SU-DHL-6 (cell line): ENCODE data around the gene GLS.
A peak's percentile ranks its signal among the peaks of the same experiment; 100 is the strongest.

Source experiments
- H2AFZ ChIP-seq: fragments of 200-600 bp; sonication (generic); 2 replicates; pipeline ENCODE4 v1.6.1; 2014; ENCODE audit warnings: low read depth, mild to moderate bottlenecking, moderate library complexity, mixed read lengths, antibody characterized with exemption, low read length; ENCODE audit not compliant: severe bottlenecking
- H3F3A ChIP-seq: fragments of 200-600 bp; shearing (Covaris generic); 2 replicates; pipeline ENCODE4 v1.6.0; 2016; ENCODE audit warnings: antibody characterized with exemption, mild to moderate bottlenecking; ENCODE audit not compliant: insufficient read depth
- H3K27ac ChIP-seq: fragments of 200-600 bp; sonication (generic); 2 replicates; pipeline ENCODE4 v1.5.1; 2016; ENCODE audit warnings: low read depth, mild to moderate bottlenecking, low read length, moderate library complexity, mixed read lengths
- H3K27me3 ChIP-seq: fragments of 200-600 bp; sonication (generic), shearing (Covaris generic); 2 replicates; pipeline ENCODE4 v1.6.0; 2014; ENCODE audit warnings: mild to moderate bottlenecking, low read length
- H3K36me3 ChIP-seq: fragments of 200-600 bp; sonication (generic); 2 replicates; pipeline ENCODE4 v1.6.1; 2014; ENCODE audit warnings: mild to moderate bottlenecking, low read length, mixed read lengths
- H3K4me2 ChIP-seq: fragments of 300-600, 200-600 bp; shearing (Covaris generic), sonication (generic); 2 replicates; pipeline ENCODE4 v1.6.0; 2014; ENCODE audit warnings: low read length, low read depth, mild to moderate bottlenecking; ENCODE audit not compliant: poor library complexity, severe bottlenecking
- H3K4me3 ChIP-seq: fragments of 200-600 bp; sonication (generic); 2 replicates; pipeline ENCODE4 v1.5.1; 2014; ENCODE audit warnings: antibody characterized with exemption, low read length, mild to moderate bottlenecking, mixed read lengths; ENCODE audit not compliant: insufficient read depth, poor library complexity, severe bottlenecking
- H3K79me2 ChIP-seq: fragments of 200-600 bp; sonication (generic); 2 replicates; pipeline ENCODE4 v1.6.1; 2014; ENCODE audit warnings: mild to moderate bottlenecking, low read length, moderate library complexity; ENCODE audit not compliant: insufficient read depth
- H3K9ac ChIP-seq: fragments of 200-600 bp; sonication (generic); 2 replicates; pipeline ENCODE4 v1.7.0; 2014; ENCODE audit warnings: mild to moderate bottlenecking, low read length
- H3K9me2 ChIP-seq: fragments of 200-600 bp; sonication (generic); replicated peaks from 2 replicates; pipeline ENCODE4 v1.6.1; 2014; ENCODE audit warnings: low read length; ENCODE audit not compliant: insufficient read depth
- H3K9me3 ChIP-seq: fragments of 200-600 bp; sonication (generic); 2 replicates; pipeline ENCODE4 v1.6.1; 2014; ENCODE audit warnings: low read length, mixed read lengths; ENCODE audit not compliant: insufficient read depth
- H4K20me1 ChIP-seq: fragments of 200-600 bp; sonication (generic); 2 replicates; pipeline ENCODE4 v1.6.1; 2014; ENCODE audit warnings: low read depth, mild to moderate bottlenecking, antibody characterized with exemption, low read length, moderate library complexity, mixed read lengths
- EZH2phosphoT487 ChIP-seq: fragments of 200-600 bp; sonication (generic), shearing (Covaris generic); conservative IDR thresholded peaks from 2 replicates; pipeline ENCODE4 v1.6.1; 2018; ENCODE audit warnings: mild to moderate bottlenecking, antibody characterized with exemption, low read length, moderate library complexity, mixed read lengths
- TF ChIP-seq, protein P1 (sequence below): fragments of 200-600 bp; sonication (generic); IDR thresholded peaks from one replicate; pipeline ENCODE4 v1.5.1; 2017; ENCODE audit warnings: antibody characterized with exemption, mild to moderate bottlenecking, low read length, moderate library complexity; ENCODE audit not compliant: insufficient read depth, poor library complexity, severe bottlenecking

The GLS gene

DNA sequence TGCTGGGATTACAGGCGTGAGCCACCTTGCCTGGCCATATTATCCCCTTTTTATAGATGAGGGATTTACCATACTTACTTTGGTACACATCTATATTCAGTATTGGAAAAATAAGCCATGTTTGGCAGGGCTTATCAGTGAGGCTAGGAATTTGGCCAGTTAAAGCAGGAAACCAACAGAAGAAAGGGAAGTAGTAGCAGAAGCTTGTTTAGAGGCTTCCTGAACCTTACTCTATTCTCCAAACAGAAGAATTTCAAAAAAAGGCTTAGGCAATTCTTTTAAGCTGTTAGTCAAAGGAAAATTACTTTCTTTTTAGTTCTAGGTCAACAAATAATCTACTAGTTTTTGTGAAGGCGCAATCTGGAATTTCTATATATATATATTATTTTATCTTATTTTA lies 3.2 kb upstream of the GLS start:
- Histone ChIP-seq H3F3A (peaks cover 5% of the 10 kb centered on the region), H2AFZ (no peak overlapping the region), H3K79me2 (peaks cover 14% of the 10 kb centered on the region), H3K36me3 (no peaks in the 10 kb centered on the region), H3K27ac (no peak overlapping the region), H3K4me3 (no peak overlapping the region), H4K20me1 (peaks cover 1% of the 10 kb centered on the region; the same call in 1 of the 2 replicates), H3K27me3 (no peaks in the 10 kb centered on the region), H3K9me2 (no peaks in the 10 kb centered on the region), H3K9ac (no peak overlapping the region), H3K9me3 (no peaks in the 10 kb centered on the region), H3K4me2 (no peak overlapping the region)
- TF ChIP-seq EZH2phosphoT487 = no peak
- TF ChIP-seq, protein P1, sequence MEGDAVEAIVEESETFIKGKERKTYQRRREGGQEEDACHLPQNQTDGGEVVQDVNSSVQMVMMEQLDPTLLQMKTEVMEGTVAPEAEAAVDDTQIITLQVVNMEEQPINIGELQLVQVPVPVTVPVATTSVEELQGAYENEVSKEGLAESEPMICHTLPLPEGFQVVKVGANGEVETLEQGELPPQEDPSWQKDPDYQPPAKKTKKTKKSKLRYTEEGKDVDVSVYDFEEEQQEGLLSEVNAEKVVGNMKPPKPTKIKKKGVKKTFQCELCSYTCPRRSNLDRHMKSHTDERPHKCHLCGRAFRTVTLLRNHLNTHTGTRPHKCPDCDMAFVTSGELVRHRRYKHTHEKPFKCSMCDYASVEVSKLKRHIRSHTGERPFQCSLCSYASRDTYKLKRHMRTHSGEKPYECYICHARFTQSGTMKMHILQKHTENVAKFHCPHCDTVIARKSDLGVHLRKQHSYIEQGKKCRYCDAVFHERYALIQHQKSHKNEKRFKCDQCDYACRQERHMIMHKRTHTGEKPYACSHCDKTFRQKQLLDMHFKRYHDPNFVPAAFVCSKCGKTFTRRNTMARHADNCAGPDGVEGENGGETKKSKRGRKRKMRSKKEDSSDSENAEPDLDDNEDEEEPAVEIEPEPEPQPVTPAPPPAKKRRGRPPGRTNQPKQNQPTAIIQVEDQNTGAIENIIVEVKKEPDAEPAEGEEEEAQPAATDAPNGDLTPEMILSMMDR = no peak

DNA sequence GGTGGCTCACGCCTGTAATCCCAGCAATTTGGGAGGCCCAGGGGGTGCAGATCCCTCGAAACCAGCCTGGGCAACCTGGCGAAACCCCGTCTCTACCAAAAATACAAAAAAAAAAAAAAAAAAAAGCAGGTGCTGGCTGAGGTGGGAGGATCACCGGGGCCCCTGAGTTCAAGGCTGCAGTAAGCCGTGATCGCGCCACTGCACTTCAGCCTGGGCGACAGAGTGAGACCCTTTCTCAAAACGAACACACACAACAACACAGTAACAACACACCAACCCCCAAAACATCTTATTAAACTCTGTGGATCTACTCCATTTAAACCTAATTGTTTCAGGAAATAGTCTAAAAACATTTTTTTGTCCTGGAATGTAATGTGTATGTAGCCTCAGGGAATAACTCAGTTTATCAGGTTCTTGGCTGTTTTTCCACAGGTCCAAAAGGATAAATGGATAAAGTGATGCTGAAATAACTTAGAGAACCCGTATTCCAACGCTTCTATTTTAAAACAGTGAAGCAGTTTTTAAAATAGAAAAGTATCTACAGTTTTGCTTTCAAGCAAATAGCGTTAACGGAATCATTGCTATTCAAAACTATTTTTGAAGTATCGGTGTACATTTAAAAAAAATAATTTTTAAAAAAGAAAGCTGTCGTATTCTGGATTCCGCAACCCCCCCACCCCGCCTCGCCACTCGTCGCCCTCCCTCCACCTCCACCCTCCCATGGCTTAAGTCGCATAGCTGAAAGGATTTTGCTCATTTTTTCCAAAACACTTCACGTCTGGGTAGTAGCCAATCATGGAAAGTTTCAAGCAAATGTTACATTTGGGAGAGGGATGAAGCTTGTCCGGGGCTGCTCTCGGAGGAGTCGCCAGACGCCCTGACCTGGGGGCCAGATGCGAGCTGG lies 895 bp upstream of the GLS start:
- Histone ChIP-seq H3K9ac (peak overlapping the region; percentile 85), H3K36me3 (peaks cover 11% of the 10 kb centered on the region), H3K79me2 (peaks cover 37% of the 10 kb centered on the region), H4K20me1 (peaks cover 7% of the 10 kb centered on the region; the same call in 1 of the 2 replicates), H3K9me3 (no peaks in the 10 kb centered on the region), H3K4me3 (peak overlapping the region; percentile 53), H2AFZ (peak overlapping the region; percentile 79), H3K9me2 (no peaks in the 10 kb centered on the region), H3K27me3 (no peaks in the 10 kb centered on the region), H3K27ac (peak overlapping the region; percentile 31), H3F3A (peaks cover 25% of the 10 kb centered on the region), H3K4me2 (peak overlapping the region; percentile 84)
- TF ChIP-seq, protein P1 = no peak
- no peak for TF ChIP-seq EZH2phosphoT487

DNA sequence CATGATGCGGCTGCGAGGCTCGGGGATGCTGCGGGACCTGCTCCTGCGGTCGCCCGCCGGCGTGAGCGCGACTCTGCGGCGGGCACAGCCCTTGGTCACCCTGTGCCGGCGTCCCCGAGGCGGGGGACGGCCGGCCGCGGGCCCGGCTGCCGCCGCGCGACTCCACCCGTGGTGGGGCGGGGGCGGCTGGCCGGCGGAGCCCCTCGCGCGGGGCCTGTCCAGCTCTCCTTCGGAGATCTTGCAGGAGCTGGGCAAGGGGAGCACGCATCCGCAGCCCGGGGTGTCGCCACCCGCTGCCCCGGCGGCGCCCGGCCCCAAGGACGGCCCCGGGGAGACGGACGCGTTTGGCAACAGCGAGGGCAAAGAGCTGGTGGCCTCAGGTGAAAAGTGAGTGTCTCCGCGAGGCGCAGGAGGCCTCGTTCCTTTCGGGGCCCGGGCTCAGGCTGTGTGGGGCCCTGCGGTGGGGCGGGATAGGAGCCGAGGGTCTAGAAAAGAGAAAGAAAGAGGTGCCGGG lies 520 bp downstream of the GLS start:
- Histone ChIP-seq H4K20me1 (peaks cover 7% of the 10 kb centered on the region; the same call in 1 of the 2 replicates), H3F3A (peaks cover 25% of the 10 kb centered on the region), H2AFZ (peak overlapping the region; percentile 70), H3K27me3 (no peaks in the 10 kb centered on the region), H3K4me2 (peak overlapping the region; percentile 95), H3K27ac (peak overlapping the region; percentile 92), H3K79me2 (peaks cover 51% of the 10 kb centered on the region), H3K4me3 (peak overlapping the region; percentile 82), H3K9me3 (no peaks in the 10 kb centered on the region), H3K9ac (peak overlapping the region; percentile 85), H3K9me2 (no peaks in the 10 kb centered on the region), H3K36me3 (peaks cover 11% of the 10 kb centered on the region)
- TF ChIP-seq, protein P1 = no peak
- no peak for TF ChIP-seq EZH2phosphoT487
